Lower leg skin (tissue), 4 donors: ENCODE results near the gene GGCT. TPM values are rescaled to one million over a fixed set of nuclear protein-coding genes. Genes with fewer than 3 reads are reported as not detected.

ENCODE experiments used
- DNase-seq, 2 donors: peaks; one replicate each; pipeline ENCODE4 v3.0.0-alpha.2; 2019; ENCODE audit warnings: low spot score in 2 of 2
- H3K4me3 ChIP-seq: fragments of 200-600 bp; sonication (generic); 2 replicates; pipeline ENCODE4 v1.5.1; 2017; ENCODE audit warnings: mild to moderate bottlenecking, low read depth; ENCODE audit not compliant: poor library complexity, severe bottlenecking
- CTCF ChIP-seq, 3 donors: fragments of 450-650 bp; IDR thresholded peaks; one replicate each; pipeline ENCODE4 v1.5.1; 2016; ENCODE audit warnings: antibody characterized with exemption in 3 of 3, mild to moderate bottlenecking in 3 of 3, moderate library complexity in 2 of 3
- POLR2A ChIP-seq, 2 donors: fragments of 450-650 bp; IDR thresholded peaks; one replicate each; pipeline ENCODE4 v1.6.1; 2016 to 2017; ENCODE audit warnings: antibody characterized with exemption in 2 of 2, mild to moderate bottlenecking in 1 of 2, moderate library complexity in 1 of 2
- WGBS, 2 donors: methylation state at CpG; one replicate each; pipeline ENCODE4 v1.1.5; 2018; 5-methylcytosine and 5-hydroxymethylcytosine counted together
- intact Hi-C: fragments of 100-400 bp; cut with DNase I; formaldehyde crosslinking; loops from one replicate; pipeline ENCODE4 v1.15.0; 2023; ENCODE audit warnings: low total_unique reads
- total RNA-seq, 4 donors: library from RNA; depleted of rRNA; stranded (reverse); fragments of >200 nt; gene quantifications; one replicate each; pipeline ENCODE4 v1.1.0, GENCODE V29; 2016

Gene GGCT
- total RNA-seq, 4 donors from 2014 or later: 40.0 to 66.2 (median 60.8) TPM

DNA sequence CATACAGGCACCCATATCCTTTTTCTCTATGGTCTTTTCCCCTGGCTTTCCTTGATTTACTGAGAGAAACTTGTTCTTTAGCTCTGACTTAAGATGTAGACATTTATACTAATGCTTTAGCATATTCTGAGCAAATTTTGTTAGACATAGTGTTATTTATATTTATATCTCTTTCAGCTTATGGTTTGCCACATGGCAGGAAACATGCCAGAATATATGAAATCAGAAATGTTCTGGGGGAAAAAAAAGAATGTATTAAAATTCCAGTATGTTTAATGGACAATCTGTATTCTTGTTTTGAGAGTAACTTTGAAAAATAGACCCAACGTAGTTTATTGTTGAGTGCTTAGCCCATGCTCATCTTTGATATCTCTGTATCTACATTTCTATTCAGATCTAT lies 10.1 kb upstream of the GGCT start:
- no peak overlapping the region for H3K4me3 ChIP-seq
- TF ChIP-seq POLR2A (IDR thresholded peaks at IDR 0.05) (no peak), CTCF (IDR thresholded peaks at IDR 0.05) (no peak)
- 97% methylated on average over 1 of the region's 1 CpG for WGBS, 2 donors
- DNase-seq: no peak
- intact Hi-C loops: no loop called here

- whole genome bisulfite sequencing, 2 donors: 59 to 62% methylated on average over 3 of the region's 3 CpGs
- no peak overlapping the region for H3K4me3 ChIP-seq
- intact Hi-C loops: no loop called here
- TF ChIP-seq POLR2A (IDR thresholded peaks at IDR 0.05): no peak
- no peak for TF ChIP-seq CTCF (IDR thresholded peaks at IDR 0.05)
- DNase-seq: no peak
These were observed 9.5 kb upstream of the GGCT start for GRCh38 chr7:30514177-30514576.

- H3K4me3 ChIP-seq: no peak overlapping the region
- whole genome bisulfite sequencing, 2 donors: 84 to 88% methylated on average over 2 of the region's 2 CpGs
- no peak for DNase-seq
- TF ChIP-seq CTCF (IDR thresholded peaks at IDR 0.05) (no peak), POLR2A (IDR thresholded peaks at IDR 0.05) (no peak)
- intact Hi-C loops: no loop called here
These were observed 9.1 kb upstream of the GGCT start for GRCh38 chr7:30513762-30514161.

DNA sequence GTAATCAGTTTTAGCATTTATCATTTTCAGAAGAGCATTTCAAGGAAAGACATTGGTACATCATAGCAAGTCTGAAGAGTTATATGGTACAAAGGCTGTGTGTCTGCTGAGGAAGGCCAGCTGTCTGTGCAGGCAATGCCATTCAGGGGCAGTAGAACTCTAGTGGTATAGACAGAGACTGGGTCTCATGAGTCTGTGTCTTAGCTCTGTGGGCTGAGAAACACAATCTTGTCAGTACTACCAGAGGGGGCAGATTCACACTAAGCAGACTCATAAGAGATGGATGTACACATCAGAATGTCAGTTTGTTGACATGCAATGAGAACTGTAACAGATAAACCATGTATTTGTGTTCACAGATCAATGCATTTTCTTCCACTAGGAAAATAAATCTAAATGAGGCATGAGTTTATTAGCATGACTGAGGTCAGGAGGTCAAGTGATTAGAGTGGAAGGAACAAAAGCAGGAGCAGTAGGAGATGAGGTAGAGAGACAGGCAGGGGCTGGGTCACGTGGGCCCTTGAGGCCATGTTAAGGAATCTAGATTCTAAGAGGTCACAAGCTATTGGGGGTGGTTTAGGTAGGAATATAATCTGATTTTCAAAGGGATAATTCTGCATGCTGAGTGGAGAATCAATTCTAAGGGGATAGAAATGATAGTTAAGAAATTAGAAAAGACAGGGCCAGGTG lies 7.5 kb upstream of the GGCT start:
- 83 to 97% methylated on average over 1 of the region's 1 CpG for WGBS, 2 donors
- H3K4me3 ChIP-seq: no peak overlapping the region
- intact Hi-C loops: no loop called here
- DNase-seq: no peak
- no peak for TF ChIP-seq CTCF (IDR thresholded peaks at IDR 0.05)
- TF ChIP-seq POLR2A (IDR thresholded peaks at IDR 0.05): no peak

- TF ChIP-seq POLR2A (IDR thresholded peaks at IDR 0.05) (no peak), CTCF (IDR thresholded peaks at IDR 0.05) (no peak)
These were observed 6.9 kb upstream of the GGCT start for GRCh38 chr7:30511494-30511893.

More at GRCh38 chr7:30511494-30511893, 6.9 kb upstream of the GGCT start:
- H3K4me3 ChIP-seq: no peak overlapping the region
- no peak for DNase-seq
- 88 to 94% methylated on average over 2 of the region's 2 CpGs for WGBS, 2 donors
- intact Hi-C loops: no loop called here
